Stomach (tissue), 9 donors: ENCODE data around the gene OXT. TPM values are rescaled to one million over a fixed set of nuclear protein-coding genes. Genes with fewer than 3 reads are reported as not detected.

Experiments
- DNase-seq, 2 donors: peaks; one replicate each; pipeline versions ENCODE4 v3.0.0 to v3.0.0-alpha.2; 2013 to 2019
- H3K27ac ChIP-seq, 5 donors: fragments of 200-600 bp in 4 of 5; sonication (generic) in 4 of 5; one replicate each; pipeline ENCODE4 v1.5.1; 2013 to 2019; ENCODE audit warnings: mild to moderate bottlenecking in 1 of 5, moderate library complexity in 1 of 5
- H3K27me3 ChIP-seq, 3 donors: fragments of 200-600 bp; sonication (generic); one replicate each; pipeline ENCODE4 v1.5.1; 2017 to 2019; ENCODE audit warnings: mixed run types in 1 of 3
- H3K36me3 ChIP-seq, 4 donors: fragments of 200-600 bp; sonication (generic); 1 replicate in 3 of 4; 2 replicates in 1 of 4; pipeline ENCODE4 v1.5.1; 2016 to 2019
- H3K4me1 ChIP-seq, 4 donors: fragments of 200-600 bp; sonication (generic); one replicate each; pipeline ENCODE4 v1.5.1; 2016 to 2019
- H3K4me3 ChIP-seq, 4 donors: fragments of 200-600 bp; sonication (generic) in 3 of 4; one replicate each; pipeline ENCODE4 v1.5.1; 2016 to 2019; ENCODE audit warnings: mild to moderate bottlenecking in 1 of 4
- H3K9me3 ChIP-seq, 4 donors: fragments of 200-600 bp; sonication (generic); one replicate each; pipeline ENCODE4 v1.5.1; 2016 to 2019
- CTCF ChIP-seq, 7 experiments: fragments of 450-650 bp in 4 of 7; fragments of 200-600 bp in 3 of 7; sonication (generic) in 3 of 7; IDR thresholded peaks; one replicate each; pipeline ENCODE4 v1.5.1; 2016 to 2019; ENCODE audit warnings: antibody characterized with exemption in 7 of 7, control low read depth in 2 of 7, mild to moderate bottlenecking in 1 of 7
- EP300 ChIP-seq: sonication (generic); formaldehyde crosslinking; IDR thresholded peaks from one replicate; pipeline ENCODE4 v1.6.1; 2017; ENCODE audit warnings: antibody characterized with exemption
- POLR2A ChIP-seq, 4 donors: fragments of 450-650 bp; IDR thresholded peaks; one replicate each; pipeline ENCODE4 v1.6.1; 2016; ENCODE audit warnings: antibody characterized with exemption in 4 of 4, control low read depth in 2 of 4, mild to moderate bottlenecking in 1 of 4, moderate library complexity in 1 of 4
- POLR2AphosphoS5 ChIP-seq, 3 donors: sonication (generic); formaldehyde crosslinking; IDR thresholded peaks; one replicate each; pipeline ENCODE4 v1.6.1; 2016; ENCODE audit warnings: antibody characterized with exemption in 3 of 3
- WGBS, 5 donors: extraction: QIAGEN DNeasy Blood & Tissue Kit in 3 of 5; methylation state at CpG; one replicate each; pipeline versions ENCODE4 v1.1.5 to v1.1.7; 2013 to 2018; 5-methylcytosine and 5-hydroxymethylcytosine counted together
- intact Hi-C: fragments of 100-400 bp; cut with DNase I; formaldehyde crosslinking; loops from one replicate; pipeline ENCODE4 v1.15.1; 2023; ENCODE audit warnings: low total_unique reads
- polyA plus RNA-seq, 3 donors: library from polyadenylated mRNA; stranded (reverse); fragments of 200-250 nt; gene quantifications; one replicate each; pipeline ENCODE4 v1.2.3, GENCODE V29; 2013
- total RNA-seq, 5 donors: library from RNA; depleted of rRNA; stranded (reverse); fragments of >200 nt; gene quantifications; one replicate each; pipeline versions ENCODE4 v1.1.0 to v1.2.3, GENCODE V29; 2014 to 2016
- donor health status: healthy with polysubstance abuse.
- donor health status: Bipolar disorder and iron deficiency.
- donor health status: healthy.

Gene OXT
- total and polyA plus RNA-seq, 8 donors = 0.45 TPM; not detected in 7

- Histone ChIP-seq H3K4me3 (no peak overlapping the region), H3K4me1 (peaks cover 7 to 21% (median 14%) of the 10 kb centered on the region in 4 donors), H3K36me3 (no peaks in the 10 kb centered on the region), H3K9me3 (no peaks in the 10 kb centered on the region), H3K27me3 (peaks cover 0 to 61% (median 22%) of the 10 kb centered on the region in 3 donors), H3K27ac (no peak overlapping the region)
- no peak for DNase-seq
- TF ChIP-seq POLR2A (IDR thresholded peaks at IDR 0.05) (no peak), POLR2AphosphoS5 (IDR thresholded peaks at IDR 0.05) (no peak), CTCF (IDR thresholded peaks at IDR 0.05) (no peak), EP300 (no peak)
- 75 to 81% (median 77%) methylated on average over 4 of the region's 4 CpGs for WGBS, 5 donors
- intact Hi-C loops = no loop called here
These were observed 6.3 kb downstream of the OXT start for GRCh38 chr20:3077618-3078134.

DNA sequence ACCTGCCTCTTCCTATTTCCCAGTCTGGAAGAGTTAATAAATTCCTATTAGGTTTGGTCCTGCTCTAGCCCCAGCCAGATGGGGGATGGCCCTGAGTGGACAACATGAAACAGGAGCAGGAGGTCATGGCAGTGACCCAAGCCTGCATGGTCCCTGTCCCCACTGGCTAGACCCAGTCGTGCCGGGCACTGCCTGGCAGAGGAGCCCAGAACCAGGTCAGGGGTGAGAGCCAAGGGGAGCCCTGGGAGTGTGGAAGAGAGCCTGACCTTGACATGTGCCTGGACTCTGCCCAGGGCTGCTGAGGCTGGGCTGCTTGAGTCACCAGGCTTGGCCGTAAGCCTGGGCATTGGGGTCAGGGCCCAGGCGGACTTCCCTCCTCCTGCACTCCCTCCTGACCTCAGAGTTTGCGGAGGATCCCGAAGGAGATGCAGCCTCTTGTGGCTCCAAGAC lies 9.5 kb downstream of the OXT start:
- TF ChIP-seq CTCF (IDR thresholded peaks at IDR 0.05) = no peak
- no peak for TF ChIP-seq POLR2A (IDR thresholded peaks at IDR 0.05)
- TF ChIP-seq POLR2AphosphoS5 (IDR thresholded peaks at IDR 0.05) = no peak
- no peak for TF ChIP-seq EP300
- intact Hi-C loops = no loop called here
- no peak for DNase-seq
- H3K4me1 ChIP-seq = peaks cover 14 to 31% (median 24%) of the 10 kb centered on the region in 4 donors
- no peak overlapping the region for H3K4me3 ChIP-seq
- H3K27ac ChIP-seq = no peak overlapping the region
- no peaks in the 10 kb centered on the region for H3K9me3 ChIP-seq
- 26 to 55% (median 50%) methylated on average over 6 of the region's 6 CpGs for WGBS, 5 donors
- H3K36me3 ChIP-seq = no peaks in the 10 kb centered on the region
- peaks cover 0 to 80% (median 42%) of the 10 kb centered on the region in 3 donors for H3K27me3 ChIP-seq

- Histone ChIP-seq H3K27ac (no peak overlapping the region), H3K36me3 (no peaks in the 10 kb centered on the region), H3K4me1 (peaks cover 14 to 31% (median 24%) of the 10 kb centered on the region in 4 donors), H3K27me3 (peaks cover 0 to 77% (median 42%) of the 10 kb centered on the region in 3 donors), H3K9me3 (no peaks in the 10 kb centered on the region), H3K4me3 (no peak overlapping the region)
- no peak for TF ChIP-seq POLR2AphosphoS5 (IDR thresholded peaks at IDR 0.05)
- TF ChIP-seq EP300 = no peak
- no peak for TF ChIP-seq POLR2A (IDR thresholded peaks at IDR 0.05)
- TF ChIP-seq CTCF (IDR thresholded peaks at IDR 0.05) = no peak
- intact Hi-C loops = no loop called here
- 82 to 91% (median 89%) methylated on average over 8 to 11 of the region's 11 CpGs for WGBS, 5 donors
- DNase-seq = no peak
These were observed 10.2 kb downstream of the OXT start for GRCh38 chr20:3081641-3082040.

DNA sequence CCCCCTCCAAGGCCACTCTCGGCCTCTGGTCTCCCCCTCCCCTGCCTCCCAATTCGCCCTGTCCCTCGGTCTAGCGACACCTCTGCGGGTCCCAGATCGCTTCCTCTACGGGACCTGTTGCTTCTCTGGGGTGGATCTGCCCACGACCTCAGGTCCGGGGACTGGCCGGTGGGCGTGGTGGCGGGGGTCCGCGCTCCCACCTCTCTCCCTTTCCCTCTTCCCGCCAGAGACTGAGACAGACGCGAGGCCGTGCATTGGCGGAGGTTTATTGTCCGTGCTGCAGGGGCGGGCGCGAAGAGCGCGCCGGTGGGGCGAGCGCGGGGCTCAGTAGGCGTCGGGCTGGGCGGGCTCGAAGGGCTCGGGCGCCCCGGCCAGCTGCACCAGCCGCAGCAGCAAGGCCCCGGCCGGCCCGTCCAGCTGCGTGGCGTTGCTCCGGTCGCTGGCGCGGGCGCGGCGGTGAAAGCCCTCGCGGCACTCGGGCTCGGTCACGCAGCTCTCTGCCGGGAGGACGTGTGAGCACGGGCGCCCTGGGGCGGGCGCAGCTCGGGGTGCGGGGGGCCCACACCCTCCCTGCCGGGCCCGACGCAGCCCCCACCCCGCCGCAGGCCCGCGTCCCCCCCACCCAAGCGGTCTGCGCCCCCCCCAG lies 11.0 kb downstream of the OXT start:
- peaks cover 14 to 31% (median 24%) of the 10 kb centered on the region in 4 donors for H3K4me1 ChIP-seq
- H3K36me3 ChIP-seq = no peaks in the 10 kb centered on the region
- H3K9me3 ChIP-seq = no peaks in the 10 kb centered on the region
- peaks cover 0 to 69% (median 42%) of the 10 kb centered on the region in 3 donors for H3K27me3 ChIP-seq
- TF ChIP-seq EP300 = no peak
- no peak for TF ChIP-seq POLR2A (IDR thresholded peaks at IDR 0.05)
- TF ChIP-seq CTCF (IDR thresholded peaks at IDR 0.05) = no peak
- TF ChIP-seq POLR2AphosphoS5 (IDR thresholded peaks at IDR 0.05) = no peak
- WGBS, 5 donors = 4 to 25% (median 7%) methylated on average over 13 to 70 of the region's 71 CpGs
- DNase-seq = peak in 1 of 2 donors; percentile 55
- no peak overlapping the region for H3K27ac ChIP-seq
- intact Hi-C loops = no loop called here
- peak overlapping the region; percentile 34 to 56 (median 41) for H3K4me3 ChIP-seq
